Hepatocyte (in vitro differentiated cells): ENCODE results near the gene NPLOC4. TPM values are rescaled to one million over a fixed set of nuclear protein-coding genes. Genes with fewer than 3 reads are reported as not detected.

ENCODE experiments used
- DNase-seq: peaks from one replicate; pipeline ENCODE4 v3.0.0-alpha.2; 2016; ENCODE audit warnings: low spot score
- H2AFZ ChIP-seq: fragments of 200-600 bp; sonication (generic); 2 replicates; pipeline ENCODE4 v1.6.0; 2016; ENCODE audit warnings: antibody characterized with exemption, mild to moderate bottlenecking
- H3K27ac ChIP-seq: fragments of 200-600 bp; sonication (generic); 2 replicates; pipeline ENCODE4 v1.5.1; 2016; ENCODE audit warnings: mild to moderate bottlenecking
- H3K27me3 ChIP-seq: fragments of 200-600 bp; sonication (generic); 2 replicates; pipeline ENCODE4 v1.6.1; 2016
- H3K36me3 ChIP-seq: fragments of 200-600 bp; sonication (generic); replicated peaks from 2 replicates; pipeline ENCODE4 v1.5.1; 2016; ENCODE audit warnings: low read depth; ENCODE audit not compliant: insufficient read depth
- H3K4me1 ChIP-seq: fragments of 200-600 bp; sonication (generic); 2 replicates; pipeline ENCODE4 v1.5.1; 2016; ENCODE audit warnings: mild to moderate bottlenecking, moderate library complexity; ENCODE audit not compliant: insufficient read depth
- H3K4me2 ChIP-seq: fragments of 200-600 bp; sonication (generic); 2 replicates; pipeline ENCODE4 v1.6.0; 2016
- H3K4me3 ChIP-seq: fragments of 200-600 bp; sonication (generic); 2 replicates; pipeline ENCODE4 v1.5.1; 2016; ENCODE audit warnings: mild to moderate bottlenecking
- H3K79me2 ChIP-seq: fragments of 200-600 bp; sonication (generic); 2 replicates; pipeline ENCODE4 v1.6.0; 2017; ENCODE audit warnings: mild to moderate bottlenecking
- H3K9me2 ChIP-seq: fragments of 200-600 bp; sonication (generic); replicated peaks from 2 replicates; pipeline ENCODE4 v1.6.0; 2017; ENCODE audit warnings: mild to moderate bottlenecking; ENCODE audit not compliant: insufficient read depth
- H3K9me3 ChIP-seq: fragments of 200-600 bp; sonication (generic); 2 replicates; pipeline ENCODE4 v1.5.1; 2016; ENCODE audit warnings: low read depth, mild to moderate bottlenecking
- H4K20me1 ChIP-seq: fragments of 200-600 bp; sonication (generic); 2 replicates; pipeline ENCODE4 v1.6.0; 2016; ENCODE audit warnings: mild to moderate bottlenecking; ENCODE audit not compliant: insufficient read depth, poor library complexity, severe bottlenecking
- EZH2 ChIP-seq: fragments of 200-600 bp; sonication (generic); IDR thresholded peaks from 2 replicates; pipeline ENCODE4 v1.6.1; 2016; ENCODE audit warnings: antibody characterized with exemption, mild to moderate bottlenecking, borderline replicate concordance
- EZH2phosphoT487 ChIP-seq: fragments of 200-600 bp; sonication (generic); IDR thresholded peaks from one replicate; pipeline ENCODE4 v1.6.1; 2018; ENCODE audit warnings: antibody characterized with exemption, mild to moderate bottlenecking, low read depth, moderate library complexity; ENCODE audit not compliant: unreplicated experiment, severe bottlenecking
- WGBS: methylation state at CpG from one replicate; pipeline ENCODE4 v1.1.6; 2016; ENCODE audit warnings: low lambda C conversion rate; ENCODE audit errors: missing lambda C conversion rate; 5-methylcytosine and 5-hydroxymethylcytosine counted together
- polyA plus RNA-seq: library from polyadenylated mRNA; unstranded; fragments of >200 nt; fragmentation: Nextera tagmentation; extraction: Ambion mirVana; gene quantifications from 2 replicates; pipeline ENCODE4 v1.2.1, GENCODE V29; 2016
- total RNA-seq: library from RNA; depleted of rRNA; stranded (reverse); fragments of >200 nt; gene quantifications from 2 replicates; pipeline ENCODE4 v1.2.3, GENCODE V29; 2014
- TF ChIP-seq, protein P1 (sequence below): fragments of 200-600 bp; sonication (generic); IDR thresholded peaks from 2 replicates; pipeline ENCODE4 v1.5.1; 2016; ENCODE audit warnings: antibody characterized with exemption, mild to moderate bottlenecking; ENCODE audit not compliant: poor library complexity

The NPLOC4 gene
- total and polyA plus RNA-seq, 2 experiments from 2014 or later: 53.7 to 54.6 TPM

DNA sequence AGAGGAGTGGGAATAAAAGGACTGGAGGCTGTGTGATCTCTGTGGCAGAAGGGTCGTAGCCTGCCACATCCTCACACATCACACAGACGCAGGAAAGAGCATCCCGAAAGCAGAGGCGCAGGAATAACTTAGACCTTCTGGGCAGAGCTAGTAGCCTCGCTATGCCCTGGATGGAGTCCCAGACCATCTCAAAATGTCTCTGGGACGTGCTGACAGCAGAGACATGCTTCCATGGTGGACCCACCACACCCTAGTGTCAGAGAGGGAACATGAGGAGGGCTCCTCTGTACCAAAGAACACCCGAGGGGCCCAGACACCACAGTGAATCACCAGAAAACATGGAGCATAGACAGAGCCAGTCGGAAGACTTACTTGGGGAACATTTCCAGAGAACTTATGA lies 55.2 kb downstream of the NPLOC4 start:
- H3K4me1 ChIP-seq: peaks cover 8% of the 10 kb centered on the region
- H2AFZ ChIP-seq: no peak overlapping the region
- no peaks in the 10 kb centered on the region for H3K36me3 ChIP-seq
- no peak for DNase-seq
- no peak overlapping the region for H3K4me3 ChIP-seq
- no peaks in the 10 kb centered on the region for H3K9me2 ChIP-seq
- no peak overlapping the region for H3K4me2 ChIP-seq
- H3K27ac ChIP-seq: no peak overlapping the region
- WGBS: 94% methylated on average over 8 of the region's 8 CpGs
- TF ChIP-seq EZH2: no peak
- no peak for TF ChIP-seq EZH2phosphoT487
- TF ChIP-seq, protein P1, sequence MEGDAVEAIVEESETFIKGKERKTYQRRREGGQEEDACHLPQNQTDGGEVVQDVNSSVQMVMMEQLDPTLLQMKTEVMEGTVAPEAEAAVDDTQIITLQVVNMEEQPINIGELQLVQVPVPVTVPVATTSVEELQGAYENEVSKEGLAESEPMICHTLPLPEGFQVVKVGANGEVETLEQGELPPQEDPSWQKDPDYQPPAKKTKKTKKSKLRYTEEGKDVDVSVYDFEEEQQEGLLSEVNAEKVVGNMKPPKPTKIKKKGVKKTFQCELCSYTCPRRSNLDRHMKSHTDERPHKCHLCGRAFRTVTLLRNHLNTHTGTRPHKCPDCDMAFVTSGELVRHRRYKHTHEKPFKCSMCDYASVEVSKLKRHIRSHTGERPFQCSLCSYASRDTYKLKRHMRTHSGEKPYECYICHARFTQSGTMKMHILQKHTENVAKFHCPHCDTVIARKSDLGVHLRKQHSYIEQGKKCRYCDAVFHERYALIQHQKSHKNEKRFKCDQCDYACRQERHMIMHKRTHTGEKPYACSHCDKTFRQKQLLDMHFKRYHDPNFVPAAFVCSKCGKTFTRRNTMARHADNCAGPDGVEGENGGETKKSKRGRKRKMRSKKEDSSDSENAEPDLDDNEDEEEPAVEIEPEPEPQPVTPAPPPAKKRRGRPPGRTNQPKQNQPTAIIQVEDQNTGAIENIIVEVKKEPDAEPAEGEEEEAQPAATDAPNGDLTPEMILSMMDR: no peak
- no peaks in the 10 kb centered on the region for H3K27me3 ChIP-seq
- H3K79me2 ChIP-seq: peaks cover 8% of the 10 kb centered on the region
- peaks cover 6% of the 10 kb centered on the region for H4K20me1 ChIP-seq
- H3K9me3 ChIP-seq: no peaks in the 10 kb centered on the region

DNA sequence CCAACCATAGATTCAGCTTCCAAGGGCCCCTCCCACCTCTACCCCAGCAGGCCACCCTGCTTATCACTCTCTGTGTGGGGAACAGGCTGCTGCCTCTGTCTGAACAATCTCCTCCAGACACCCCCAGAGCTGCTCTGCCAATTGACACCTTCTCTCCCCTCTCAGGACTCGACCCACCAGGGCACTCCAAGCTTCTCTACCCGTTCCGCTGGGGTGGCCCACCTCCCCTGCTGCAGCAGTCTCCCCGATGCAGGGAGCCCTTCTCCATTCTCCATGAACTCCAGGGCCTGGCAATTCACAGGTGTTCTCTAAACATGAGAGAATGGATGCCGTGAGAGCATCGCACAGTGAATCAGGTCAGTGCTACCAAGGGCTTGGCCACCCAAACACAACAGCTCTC lies 56.4 kb downstream of the NPLOC4 start:
- TF ChIP-seq EZH2 (no peak), EZH2phosphoT487 (no peak)
- TF ChIP-seq, protein P1: no peak
- Histone ChIP-seq H3K27ac (no peak overlapping the region), H2AFZ (no peak overlapping the region), H3K9me2 (no peaks in the 10 kb centered on the region), H3K36me3 (no peaks in the 10 kb centered on the region), H3K4me2 (no peak overlapping the region), H3K27me3 (no peaks in the 10 kb centered on the region), H3K9me3 (no peaks in the 10 kb centered on the region), H3K4me3 (no peak overlapping the region), H3K79me2 (peaks cover 10% of the 10 kb centered on the region), H3K4me1 (peaks cover 16% of the 10 kb centered on the region), H4K20me1 (peaks cover 6% of the 10 kb centered on the region)
- DNase-seq: no peak
- WGBS: 94% methylated on average over 6 of the region's 6 CpGs

DNA sequence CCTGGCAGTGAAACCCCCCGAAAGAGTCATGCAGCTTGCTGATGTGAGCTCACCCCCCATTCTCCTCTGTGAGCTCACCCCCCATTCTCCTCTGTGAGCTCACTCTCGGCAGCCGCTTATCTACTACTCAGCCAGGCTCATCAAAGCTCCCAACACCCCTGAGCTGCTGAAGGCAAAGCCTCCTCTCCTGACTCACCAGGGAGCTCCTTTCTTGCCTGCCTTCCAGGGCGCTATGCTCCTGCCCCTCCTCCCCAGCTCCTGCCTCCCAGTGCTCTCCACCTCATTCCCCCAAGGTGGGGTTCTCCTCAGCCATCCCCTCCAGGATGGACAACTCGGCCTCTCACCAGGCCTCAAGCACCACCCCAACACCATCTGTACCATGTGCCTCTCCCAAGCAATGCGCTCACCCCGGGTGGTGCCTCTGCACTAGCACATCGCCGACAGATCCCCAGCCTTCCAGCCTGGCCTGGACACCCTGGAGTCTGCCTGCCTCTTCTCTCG lies 57.0 kb downstream of the NPLOC4 start:
- no peak for TF ChIP-seq EZH2phosphoT487
- TF ChIP-seq, protein P1: no peak
- Histone ChIP-seq H3K4me2 (no peak overlapping the region), H3K79me2 (peaks cover 11% of the 10 kb centered on the region), H2AFZ (no peak overlapping the region), H3K27ac (peak overlapping the region; percentile 16), H3K27me3 (no peaks in the 10 kb centered on the region), H4K20me1 (peaks cover 6% of the 10 kb centered on the region), H3K9me3 (no peaks in the 10 kb centered on the region), H3K9me2 (no peaks in the 10 kb centered on the region), H3K4me1 (peaks cover 16% of the 10 kb centered on the region), H3K36me3 (no peaks in the 10 kb centered on the region), H3K4me3 (no peak overlapping the region)
- WGBS: 88% methylated on average over 10 of the region's 10 CpGs
- no peak for DNase-seq

DNA sequence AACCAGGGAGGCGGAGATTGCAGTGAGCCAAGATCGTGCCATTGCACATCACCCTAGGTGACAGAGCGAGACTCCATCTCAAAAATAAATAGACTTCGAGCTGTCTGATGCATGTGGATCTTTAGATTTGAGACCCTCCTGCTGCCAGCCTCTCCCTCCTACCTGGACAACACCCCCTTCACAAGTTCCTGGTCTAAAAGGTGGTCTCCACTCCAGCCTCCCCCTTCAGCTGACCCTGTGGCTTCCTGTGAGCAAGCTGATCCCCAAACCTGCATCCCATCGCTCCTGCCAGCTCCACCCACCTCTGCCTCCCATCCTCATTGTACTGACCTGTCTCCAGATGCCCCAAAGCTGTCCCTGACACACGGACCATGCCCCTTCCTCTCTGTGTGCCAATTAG lies 57.6 kb downstream of the NPLOC4 start:
- peaks cover 6% of the 10 kb centered on the region for H4K20me1 ChIP-seq
- WGBS: 93% methylated on average over 6 of the region's 6 CpGs
- H3K36me3 ChIP-seq: no peaks in the 10 kb centered on the region
- H3K4me3 ChIP-seq: no peak overlapping the region
- no peaks in the 10 kb centered on the region for H3K9me3 ChIP-seq
- H2AFZ ChIP-seq: no peak overlapping the region
- no peak for DNase-seq
- no peaks in the 10 kb centered on the region for H3K9me2 ChIP-seq
- no peaks in the 10 kb centered on the region for H3K27me3 ChIP-seq
- H3K27ac ChIP-seq: peak overlapping the region; percentile 16
- no peak overlapping the region for H3K4me2 ChIP-seq
- peaks cover 18% of the 10 kb centered on the region for H3K4me1 ChIP-seq
- TF ChIP-seq EZH2 (no peak), EZH2phosphoT487 (no peak)
- TF ChIP-seq, protein P1: no peak
- peaks cover 8% of the 10 kb centered on the region for H3K79me2 ChIP-seq
